ENCODE results near the gene NXN.

DNA sequence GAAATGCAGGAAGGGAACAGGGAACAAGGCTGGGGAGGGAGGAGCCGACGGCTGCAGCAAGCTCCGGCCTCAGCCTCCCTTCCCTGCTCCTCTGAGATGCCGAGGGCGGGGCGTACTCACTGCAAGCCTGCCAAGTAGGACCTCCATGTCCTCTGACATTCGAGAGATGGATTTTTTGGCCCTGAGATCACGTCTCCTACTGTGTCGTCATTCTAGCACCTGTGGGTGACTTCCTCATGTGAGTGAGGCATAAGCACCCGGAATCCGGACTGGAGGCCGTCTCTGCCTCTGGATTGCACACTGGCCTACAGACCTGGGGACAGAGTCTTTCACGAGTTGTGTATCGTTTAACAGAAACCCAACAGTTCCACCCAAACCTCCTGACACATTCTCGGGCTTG lies 183.0 kb downstream of the NXN start:
- TF ChIP-seq, protein P1, sequence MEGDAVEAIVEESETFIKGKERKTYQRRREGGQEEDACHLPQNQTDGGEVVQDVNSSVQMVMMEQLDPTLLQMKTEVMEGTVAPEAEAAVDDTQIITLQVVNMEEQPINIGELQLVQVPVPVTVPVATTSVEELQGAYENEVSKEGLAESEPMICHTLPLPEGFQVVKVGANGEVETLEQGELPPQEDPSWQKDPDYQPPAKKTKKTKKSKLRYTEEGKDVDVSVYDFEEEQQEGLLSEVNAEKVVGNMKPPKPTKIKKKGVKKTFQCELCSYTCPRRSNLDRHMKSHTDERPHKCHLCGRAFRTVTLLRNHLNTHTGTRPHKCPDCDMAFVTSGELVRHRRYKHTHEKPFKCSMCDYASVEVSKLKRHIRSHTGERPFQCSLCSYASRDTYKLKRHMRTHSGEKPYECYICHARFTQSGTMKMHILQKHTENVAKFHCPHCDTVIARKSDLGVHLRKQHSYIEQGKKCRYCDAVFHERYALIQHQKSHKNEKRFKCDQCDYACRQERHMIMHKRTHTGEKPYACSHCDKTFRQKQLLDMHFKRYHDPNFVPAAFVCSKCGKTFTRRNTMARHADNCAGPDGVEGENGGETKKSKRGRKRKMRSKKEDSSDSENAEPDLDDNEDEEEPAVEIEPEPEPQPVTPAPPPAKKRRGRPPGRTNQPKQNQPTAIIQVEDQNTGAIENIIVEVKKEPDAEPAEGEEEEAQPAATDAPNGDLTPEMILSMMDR (IDR thresholded peaks at IDR 0.05): no peak
- TF ChIP-seq POLR2A (IDR thresholded peaks at IDR 0.05): no peak

All from ovary (tissue), 3 donors.